GM18867 (cell line): Measurements from ENCODE around the gene CXCL16.

Experiments
- ATAC-seq: cut with Tn5 transposase; IDR thresholded peaks from one replicate; pipeline ENCODE4 v1.9.1; 2021; ENCODE audit warnings: mild to moderate bottlenecking, moderate library complexity; ENCODE audit not compliant: unreplicated experiment

The CXCL16 gene

DNA sequence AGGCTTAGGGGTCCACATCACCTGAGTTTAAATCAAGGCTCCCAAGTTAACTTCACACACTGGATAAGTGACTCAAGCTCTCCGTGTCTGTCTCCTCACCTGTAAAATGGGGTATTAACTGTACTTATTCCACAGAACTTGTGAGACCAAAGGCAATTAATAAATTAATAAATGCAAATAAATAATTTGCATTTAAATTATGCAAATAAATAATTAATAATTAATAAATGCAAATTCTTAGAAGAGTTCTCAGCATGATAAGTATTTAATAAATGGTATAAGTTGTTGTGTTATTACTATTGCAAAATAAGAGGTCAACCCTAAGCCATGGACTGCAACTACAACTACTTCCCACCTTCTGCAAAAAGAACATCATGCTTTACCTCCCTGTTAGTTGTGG is 13.7 kb upstream of the CXCL16 start:
- ATAC-seq, result no peak

- ATAC-seq, result no peak
Observed at GRCh38 chr17:4751932-4752331, 12.2 kb upstream of the CXCL16 start.

DNA sequence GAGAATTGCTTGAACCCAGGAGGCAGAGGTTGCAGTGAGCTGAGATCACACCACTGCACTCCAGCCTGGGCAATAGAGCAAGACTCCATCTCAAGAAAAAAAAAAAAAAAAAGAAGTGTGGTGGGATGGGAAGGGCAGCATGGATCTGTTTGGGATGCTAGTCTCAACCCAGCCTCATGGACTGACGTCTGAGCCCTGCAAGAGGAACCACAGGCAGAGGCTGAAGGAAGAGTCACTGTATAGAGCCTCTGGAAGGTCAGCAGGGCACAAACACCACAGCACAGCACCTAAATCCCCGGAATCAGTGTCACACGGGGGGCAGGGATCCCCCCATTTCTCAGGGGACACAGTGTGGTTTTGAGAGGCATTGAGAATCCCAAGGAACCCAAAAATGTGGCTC is 10.9 kb upstream of the CXCL16 start:
- no peak for ATAC-seq

DNA sequence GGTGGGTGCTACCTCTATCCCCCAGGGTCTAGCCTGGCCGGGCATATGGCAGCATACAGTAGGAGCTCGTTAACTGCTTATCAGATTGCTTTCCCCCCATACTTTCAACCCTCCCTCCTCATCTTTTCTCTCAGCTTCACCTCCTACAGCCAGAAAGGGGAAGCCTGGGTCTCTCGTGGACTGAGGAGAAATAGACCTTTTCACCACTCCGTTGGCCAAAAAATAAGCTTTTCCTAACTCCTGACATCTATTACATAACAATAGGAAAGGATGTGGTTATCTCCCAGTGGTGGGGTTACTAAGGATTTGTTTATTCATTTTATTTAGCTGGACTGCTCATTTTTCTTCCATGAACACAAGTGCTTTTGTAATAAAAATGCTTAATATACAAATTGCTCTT is 9.0 kb upstream of the CXCL16 start:
- no peak for ATAC-seq

GRCh38 chr17:4747847-4748246 is 8.1 kb upstream of the CXCL16 start:
- no peak for ATAC-seq

DNA sequence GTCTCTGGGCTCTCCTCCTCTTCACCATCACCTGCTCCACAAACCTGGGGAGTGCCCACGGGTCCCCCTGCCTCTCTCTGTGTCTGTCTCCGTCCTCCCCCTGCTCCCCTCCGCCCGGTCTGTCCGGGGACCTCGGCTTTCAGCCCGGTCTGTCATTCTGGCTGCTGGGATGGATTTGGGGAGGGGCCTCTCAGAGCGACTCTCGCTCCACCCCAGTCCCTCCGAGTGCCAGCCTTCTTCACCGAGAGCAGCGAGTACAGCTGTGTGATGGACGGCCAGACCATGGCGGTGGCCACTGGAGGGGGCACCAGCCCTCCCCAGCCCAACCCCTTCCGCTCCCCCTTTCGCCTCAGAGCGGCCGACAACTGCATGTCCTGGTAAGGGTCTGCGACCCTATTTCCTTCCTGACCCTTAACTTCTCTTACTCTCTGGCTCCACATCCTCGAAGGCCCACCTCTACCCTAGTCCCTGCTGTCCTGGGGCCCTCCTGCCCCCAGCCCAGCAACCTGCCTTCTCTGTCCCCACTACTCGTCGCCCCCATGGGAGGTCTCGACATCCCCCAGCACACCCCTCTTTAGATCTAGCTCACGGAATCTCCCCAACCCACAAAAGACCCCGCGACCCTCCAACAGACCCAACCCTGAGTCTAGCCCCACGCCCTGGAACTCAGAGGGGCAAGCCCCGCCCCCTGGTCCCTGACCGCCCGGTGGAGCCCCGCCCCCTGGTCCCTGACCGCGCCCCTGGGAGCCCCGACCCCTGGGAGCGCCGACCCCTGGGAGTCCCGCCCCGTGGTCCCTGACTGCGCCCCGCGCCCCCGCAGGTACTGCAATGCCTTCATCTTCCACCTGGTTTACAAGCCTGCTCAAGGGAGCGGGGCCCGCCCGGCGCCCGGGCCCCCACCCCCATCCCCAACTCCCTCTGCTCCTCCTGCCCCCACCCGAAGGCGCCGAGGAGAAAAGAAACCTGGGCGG is 5.6 kb upstream of the CXCL16 start:
- no peak for ATAC-seq

DNA sequence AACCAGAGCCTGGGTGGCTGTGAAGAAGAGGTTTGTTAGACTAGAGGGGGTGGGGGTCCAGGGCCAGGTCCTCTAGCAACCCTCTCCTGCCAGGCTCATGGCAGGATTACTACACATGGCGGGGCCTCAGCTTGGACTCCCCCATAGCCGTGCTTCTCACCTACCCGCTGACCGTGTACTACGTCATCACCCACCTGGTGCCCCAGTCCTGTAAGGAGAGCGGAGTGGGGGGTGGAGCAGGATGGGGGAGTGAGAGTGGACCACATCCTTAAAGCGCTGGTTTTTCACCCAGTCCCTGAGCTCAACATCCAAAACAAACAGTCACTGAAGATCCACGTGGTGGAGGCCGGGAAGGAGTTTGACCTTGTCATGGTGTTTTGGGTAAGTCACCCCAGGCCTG is 4.2 kb upstream of the CXCL16 start:
- no peak for ATAC-seq

DNA sequence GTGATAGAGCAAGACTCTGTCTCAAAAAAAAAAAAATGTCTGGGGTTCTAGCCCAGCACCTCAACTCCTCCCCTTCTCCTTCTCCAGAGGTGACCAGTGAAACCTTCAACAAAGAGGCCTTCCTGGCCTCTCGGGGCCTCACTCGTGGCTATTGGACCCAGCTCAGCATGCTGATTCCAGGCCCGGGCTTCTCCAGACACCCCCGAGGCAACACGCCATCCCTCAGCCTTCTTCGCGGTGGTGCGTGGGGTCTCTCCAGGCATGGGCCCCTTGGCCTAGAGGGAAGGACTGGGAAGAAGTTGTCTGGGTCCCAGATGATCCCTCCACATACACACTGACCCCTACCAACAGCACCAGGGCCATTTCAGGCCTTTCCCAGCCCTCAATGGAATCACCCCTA is 3.5 kb upstream of the CXCL16 start:
- ATAC-seq, result no peak

GRCh38 chr17:4742629-4743028 is 2.9 kb upstream of the CXCL16 start:
- ATAC-seq, result no peak

DNA sequence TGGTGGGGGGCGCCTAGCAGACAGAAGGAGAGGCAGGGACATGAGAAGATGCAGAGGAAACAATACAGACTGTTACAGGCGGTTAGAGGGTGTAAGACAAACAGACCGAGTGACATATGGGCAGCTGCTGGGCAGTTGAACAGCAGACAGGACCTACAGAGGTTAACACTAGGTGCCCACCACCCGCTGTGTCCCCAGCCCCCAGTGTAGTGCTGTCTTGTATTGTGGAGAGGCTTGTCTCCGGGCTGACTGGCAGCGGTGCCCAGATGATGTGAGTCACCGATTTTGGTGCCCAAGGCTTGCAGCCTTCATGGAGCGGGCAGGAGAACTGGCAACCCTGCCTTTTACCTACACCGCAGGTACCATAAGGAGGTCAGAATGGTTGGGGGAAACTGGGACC is 2.4 kb upstream of the CXCL16 start:
- ATAC-seq, result no peak

GRCh38 chr17:4741544-4741943 is 1.8 kb upstream of the CXCL16 start:
- no peak for ATAC-seq

DNA sequence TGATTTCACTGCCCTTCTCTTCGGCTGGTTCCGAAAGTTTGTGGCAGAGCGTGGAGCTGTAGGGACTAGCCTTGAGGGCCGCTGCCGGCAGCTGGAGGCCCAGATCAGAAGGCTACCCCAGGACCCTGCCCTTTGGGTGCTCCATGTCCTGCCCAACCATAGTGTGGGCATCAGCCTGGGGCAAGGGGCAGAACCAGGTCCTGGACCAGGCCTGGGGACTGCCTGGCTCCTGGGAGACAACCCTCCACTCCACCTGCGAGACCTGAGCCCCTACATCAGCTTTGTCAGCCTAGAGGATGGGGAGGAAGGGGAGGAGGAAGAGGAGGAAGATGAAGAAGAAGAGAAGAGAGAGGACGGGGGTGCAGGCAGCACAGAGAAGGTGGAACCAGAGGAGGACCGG is 856 bp upstream of the CXCL16 start:
- no peak for ATAC-seq

DNA sequence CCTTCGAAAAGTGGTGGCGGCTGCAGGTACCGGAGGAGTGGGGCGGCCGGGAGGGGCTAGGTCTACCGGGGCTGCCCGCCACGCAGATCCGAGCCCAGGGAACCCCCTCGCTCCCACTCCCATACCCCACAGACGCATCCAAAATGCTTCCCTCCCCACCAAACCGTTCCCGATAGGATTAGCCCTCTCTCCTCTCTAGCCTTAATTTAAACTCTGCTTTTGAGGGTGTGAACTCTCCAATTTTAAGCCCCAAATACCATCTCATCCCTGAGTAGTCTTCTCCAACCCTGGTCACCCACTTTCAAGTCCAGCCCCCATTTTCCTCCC is 260 bp upstream of the CXCL16 start:
- ATAC-seq, result no peak

GRCh38 chr17:4738136-4739121 is 1.3 kb downstream of the CXCL16 start:
- no peak for ATAC-seq

DNA sequence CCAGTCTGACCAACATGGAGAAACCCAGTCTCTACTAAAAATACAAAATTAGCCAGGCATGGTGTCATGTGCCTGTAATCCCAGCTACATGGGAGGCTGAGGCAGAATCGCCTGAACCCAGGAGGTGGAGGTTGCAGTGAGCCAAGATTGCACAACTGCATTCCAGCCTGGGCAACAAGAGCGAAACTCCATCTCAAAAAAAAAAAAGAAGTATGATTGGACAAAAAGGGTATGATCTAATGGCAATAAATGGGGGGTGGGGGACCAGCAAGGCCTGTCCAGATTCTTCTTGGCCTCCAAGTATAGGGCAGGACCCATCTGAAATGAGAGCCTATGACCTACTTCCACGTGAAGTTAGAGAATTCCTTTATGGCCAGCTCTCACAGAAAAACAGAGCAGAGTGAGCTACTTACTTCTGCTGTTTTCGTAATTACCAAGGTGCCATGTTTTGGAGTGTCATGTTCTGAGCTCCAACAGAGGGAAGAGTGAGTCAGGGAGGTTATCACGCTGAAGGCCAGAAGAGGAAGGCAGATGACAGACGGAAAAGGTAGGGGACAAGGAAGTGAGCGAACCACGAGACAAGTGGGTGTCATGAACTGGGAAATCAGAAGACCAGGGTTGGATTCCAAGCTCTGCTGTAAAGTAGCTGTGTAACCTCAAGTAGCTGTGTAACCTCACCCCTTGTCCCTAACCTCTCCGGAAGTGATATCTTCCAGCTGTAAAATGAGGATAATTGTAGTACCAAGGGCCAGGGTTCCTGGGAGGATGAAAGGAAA is 3.7 kb downstream of the CXCL16 start:
- ATAC-seq, result no peak

DNA sequence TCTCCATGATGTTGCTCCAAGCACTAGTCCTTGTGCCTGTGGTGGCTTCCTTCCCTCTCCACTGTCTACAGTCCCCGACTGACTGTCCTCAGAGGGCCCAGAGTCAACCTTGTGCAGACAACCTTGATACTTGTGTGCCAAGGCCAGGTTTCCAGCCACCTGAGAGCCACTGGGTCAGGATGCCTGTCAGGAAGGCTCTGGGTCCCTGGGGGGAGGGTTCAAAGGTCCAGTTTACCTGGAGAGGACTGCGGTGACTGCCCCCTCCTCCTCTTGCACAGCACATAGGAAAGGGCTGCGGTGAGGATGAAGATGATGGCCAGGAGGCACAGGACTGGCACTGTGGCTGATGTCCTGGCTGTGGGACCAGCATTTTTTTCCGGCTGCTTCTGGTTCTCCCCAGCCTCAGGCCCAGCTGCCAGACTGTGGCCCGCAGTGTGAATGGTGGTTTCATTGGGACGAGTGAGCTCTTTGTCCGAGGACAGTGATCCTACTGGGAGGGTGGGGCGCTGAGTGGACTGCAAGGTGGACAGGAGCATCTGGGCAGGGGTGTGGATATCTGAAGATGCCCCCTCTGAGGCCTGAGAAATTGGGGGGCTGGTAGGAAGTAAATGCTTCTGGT is 4.8 kb downstream of the CXCL16 start:
- no peak for ATAC-seq

- peak; percentile 30 for ATAC-seq
Observed at GRCh38 chr17:4733073-4733531, 6.6 kb downstream of the CXCL16 start.

DNA sequence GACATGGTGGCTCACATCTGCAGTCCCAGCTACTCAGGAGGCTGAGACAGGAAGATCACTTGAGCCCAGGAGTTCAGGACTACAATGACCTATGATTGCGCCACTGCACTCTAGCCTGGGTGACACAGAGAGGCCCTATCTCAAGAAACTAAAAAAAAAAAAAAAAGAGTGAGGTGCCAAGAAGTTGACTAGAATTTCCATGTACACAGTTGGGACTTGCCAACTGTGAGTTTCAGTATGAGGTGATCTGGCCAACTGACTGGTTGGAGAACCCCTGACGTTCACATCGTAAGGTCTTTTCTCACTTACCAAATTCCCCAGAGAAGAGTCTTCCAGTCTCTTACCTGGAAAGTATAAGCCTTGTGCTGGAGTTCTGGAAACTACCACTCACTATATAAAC is 11.6 kb downstream of the CXCL16 start:
- no peak for ATAC-seq

DNA sequence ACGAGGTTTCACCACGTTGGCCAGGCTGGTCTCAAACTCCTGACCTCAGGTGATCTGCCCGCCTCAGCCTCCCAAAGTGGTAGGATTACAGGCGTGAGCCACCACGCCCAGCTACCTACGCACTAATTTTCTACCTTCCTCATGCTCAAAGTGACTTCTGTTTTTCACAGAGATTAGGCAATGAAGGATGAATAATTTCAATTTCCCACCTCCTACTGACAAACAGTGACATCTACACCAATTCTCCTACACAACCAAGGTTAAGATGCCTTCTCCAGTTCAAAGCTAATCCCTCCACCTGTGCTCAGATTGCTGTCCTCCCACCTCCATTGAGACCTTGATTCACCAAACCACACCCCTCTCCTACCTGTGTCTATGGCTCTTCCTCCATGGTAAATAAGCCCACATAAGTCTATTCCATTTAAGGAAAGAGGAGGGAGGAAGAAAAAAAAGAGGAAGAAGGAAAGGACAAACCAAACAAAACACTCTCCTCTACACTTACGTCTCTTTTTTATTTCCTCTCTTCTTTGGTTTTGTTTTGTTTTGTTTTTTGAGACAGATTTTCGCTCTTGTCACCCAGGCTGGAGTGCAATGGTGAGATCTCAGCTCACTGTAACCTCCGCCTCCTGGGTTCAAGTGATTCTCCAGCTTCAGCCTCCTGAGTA is 13.9 kb downstream of the CXCL16 start:
- ATAC-seq, result no peak

- ATAC-seq, result no peak
Observed at GRCh38 chr17:4724650-4725049, 15.1 kb downstream of the CXCL16 start.
